Left renal pelvis (tissue), 4 donors: Measurements from ENCODE around the gene ASTL. TPM values are rescaled to one million over a fixed set of nuclear protein-coding genes. Genes with fewer than 3 reads are reported as not detected.

Experiments used
- DNase-seq, 4 donors: peaks; one replicate each; pipeline ENCODE4 v3.0.0-alpha.2; 2013; ENCODE audit warnings: low read depth in 4 of 4, low spot score in 3 of 4
- polyA plus RNA-seq, 4 donors: library from polyadenylated mRNA; unstranded; fragments of 120-200 nt; gene quantifications; one replicate each; pipeline ENCODE4 v1.2.1, GENCODE V29; 2013; ENCODE audit not compliant: insufficient read length in 4 of 4

ASTL gene
- polyA plus RNA-seq, result under 1 TPM in 3 of 4 donors, not detected in 1; 0.10 to 0.15 (median 0.14) TPM

GRCh38 chr2:96138179-96139145 lies at the start of gene ASTL:
TSS of gene ASTL (minus strand) at chr2:96138502. CDS start at chr2:96138436, 66 bp downstream.
- no peak for DNase-seq

- no peak for DNase-seq
Observed at GRCh38 chr2:96186562-96186961, 48.3 kb upstream of the ASTL start.

GRCh38 chr2:96185516-96185915 lies 47.2 kb upstream of the ASTL start:
- DNase-seq, result no peak

GRCh38 chr2:96184989-96185388 lies 46.7 kb upstream of the ASTL start:
- DNase-seq, result no peak

DNA sequence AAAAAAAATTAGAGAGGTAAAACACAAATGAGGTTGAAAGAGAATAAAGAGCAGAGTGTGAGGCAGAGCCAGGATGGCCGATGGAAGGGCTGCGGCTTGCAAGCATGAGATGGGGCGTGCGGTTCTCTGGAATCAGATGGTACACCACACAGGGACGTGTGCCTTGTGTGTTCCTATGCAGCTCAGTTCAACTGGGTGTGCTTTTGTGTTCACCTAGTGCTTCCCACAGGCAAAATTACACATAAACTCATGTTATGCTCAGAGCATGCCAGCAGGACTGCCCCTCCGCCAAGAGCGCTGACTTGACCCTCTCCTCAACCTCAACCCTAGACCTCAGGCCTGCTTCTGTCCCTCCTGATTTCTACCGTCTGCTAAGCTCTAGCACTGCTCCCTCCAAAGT lies 45.9 kb upstream of the ASTL start:
- no peak for DNase-seq

DNA sequence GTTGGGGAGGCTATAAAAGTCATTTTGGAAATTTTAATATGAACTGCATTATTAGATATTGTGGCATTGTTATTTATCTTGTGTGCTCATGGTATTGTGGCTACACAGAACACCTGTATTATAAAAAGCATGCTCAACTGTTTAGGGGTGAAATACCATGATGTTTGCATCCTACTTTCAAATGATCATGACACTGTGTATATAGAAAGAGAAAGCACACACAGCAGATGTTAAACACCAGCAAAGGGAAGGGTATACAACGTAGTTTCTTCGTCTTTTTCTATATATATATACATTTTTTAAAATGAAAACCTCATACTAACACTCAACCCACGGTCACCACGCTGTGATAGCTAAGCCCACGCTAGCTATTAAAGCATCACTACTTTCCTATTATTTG lies 43.2 kb upstream of the ASTL start:
- DNase-seq, result no peak

DNA sequence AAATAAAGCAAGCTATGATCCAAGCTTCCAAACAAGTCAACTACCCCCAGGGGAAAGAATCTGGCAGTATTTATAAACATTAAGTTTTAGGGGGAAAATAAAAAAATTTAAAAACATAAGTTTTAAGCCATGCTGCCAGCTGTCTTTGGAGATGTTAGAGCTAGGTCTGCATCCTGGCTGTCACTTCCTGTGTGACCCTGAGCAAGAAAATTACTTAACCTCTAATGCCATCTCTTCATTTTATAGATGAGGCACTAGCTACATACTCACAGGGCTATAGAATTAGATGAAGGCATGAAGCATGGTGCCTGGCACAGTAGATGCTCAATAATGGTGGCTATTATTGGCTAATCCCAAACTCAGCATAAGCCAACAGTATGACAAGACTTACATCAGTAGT lies 42.2 kb upstream of the ASTL start:
- no peak for DNase-seq

DNA sequence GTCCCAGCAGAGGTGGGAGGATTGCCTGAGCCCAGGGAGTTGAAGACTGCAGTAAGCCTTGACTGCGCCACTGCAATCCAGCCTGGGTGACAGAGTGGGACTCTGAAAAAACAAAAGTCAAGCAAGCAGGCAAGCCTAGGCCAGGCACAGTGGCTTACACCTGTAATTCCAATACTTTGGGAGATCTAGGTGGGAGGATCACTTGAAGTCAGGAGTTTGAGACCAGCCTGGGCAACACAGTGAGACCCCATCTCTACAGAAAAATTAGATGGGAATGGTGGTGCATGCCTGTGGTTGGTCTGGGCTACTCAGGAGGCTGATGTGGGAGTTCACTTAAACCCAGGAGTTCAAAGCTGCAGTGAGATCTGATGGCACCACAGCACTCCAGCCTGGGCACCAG lies 41.7 kb upstream of the ASTL start:
- DNase-seq, result no peak

GRCh38 chr2:96176661-96177060 lies 38.4 kb upstream of the ASTL start:
- DNase-seq, result no peak

GRCh38 chr2:96175951-96176350 lies 37.6 kb upstream of the ASTL start:
- no peak for DNase-seq

GRCh38 chr2:96174251-96175144 lies 36.2 kb upstream of the ASTL start:
- DNase-seq, result peak; percentile 14 to 41 (median 28)

- DNase-seq, result no peak
Observed at GRCh38 chr2:96171831-96172230, 33.5 kb upstream of the ASTL start.

- no peak for DNase-seq
Observed at GRCh38 chr2:96170626-96171025, 32.3 kb upstream of the ASTL start.

DNA sequence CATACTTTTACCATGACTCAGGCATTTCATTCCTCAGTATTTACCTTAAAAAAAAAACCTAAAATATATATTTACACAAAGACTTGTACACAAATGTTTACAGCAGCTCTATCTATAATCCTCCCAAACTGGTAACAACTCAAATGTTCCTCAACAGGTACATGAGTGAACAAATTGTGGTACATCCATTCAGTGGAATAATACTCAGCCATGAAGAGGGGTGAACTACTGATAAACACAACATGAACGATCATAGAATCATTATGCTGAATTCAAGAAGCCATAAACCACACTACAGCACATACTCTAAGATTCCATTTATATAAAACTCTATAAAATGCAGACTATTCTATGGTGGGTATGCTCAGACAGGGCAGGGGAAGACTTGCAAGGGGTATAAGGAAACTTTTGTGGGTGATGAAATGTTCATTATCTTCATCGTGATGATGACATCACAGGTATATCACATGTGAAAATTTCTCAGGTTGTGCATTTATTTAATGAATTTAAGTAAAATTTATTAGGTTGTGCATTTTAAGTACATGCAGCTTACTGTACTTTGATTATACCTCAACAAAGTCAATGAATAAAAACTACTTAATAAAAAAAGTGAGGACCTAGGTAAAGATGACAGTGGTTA lies 31.7 kb upstream of the ASTL start:
- DNase-seq, result no peak

DNA sequence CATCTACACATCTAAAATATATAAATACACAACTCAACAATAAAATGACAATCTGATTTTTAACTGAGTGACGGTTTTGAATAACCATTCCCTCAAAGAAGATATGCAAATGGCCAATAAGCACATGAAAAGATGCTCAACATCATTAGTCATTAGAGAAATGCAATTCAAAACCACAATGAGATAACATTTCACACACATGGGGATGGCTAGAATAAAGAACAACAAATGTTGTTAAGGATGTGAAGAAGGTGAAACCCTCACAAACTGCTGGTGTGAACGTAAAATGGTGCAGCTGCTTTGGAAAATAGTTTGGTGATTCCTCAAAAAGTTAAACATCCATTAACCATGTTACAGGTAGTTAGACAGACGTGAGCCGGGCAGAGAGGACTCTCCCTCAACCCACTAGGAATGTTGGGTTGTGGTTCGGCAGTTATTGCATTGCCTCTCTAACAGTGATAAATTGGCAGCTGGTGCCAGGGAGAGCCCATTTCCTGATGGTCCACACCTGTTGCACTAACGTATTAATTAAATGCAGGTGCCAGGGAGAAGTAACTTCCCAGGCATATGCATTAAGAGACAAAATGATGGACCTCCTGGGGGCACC lies 29.2 kb upstream of the ASTL start:
- no peak for DNase-seq

GRCh38 chr2:96164459-96165184 lies 26.3 kb upstream of the ASTL start:
- no peak for DNase-seq

- DNase-seq, result no peak
Observed at GRCh38 chr2:96163768-96164429, 25.6 kb upstream of the ASTL start.

GRCh38 chr2:96163415-96163767 lies 25.1 kb upstream of the ASTL start:
- DNase-seq, result no peak

DNA sequence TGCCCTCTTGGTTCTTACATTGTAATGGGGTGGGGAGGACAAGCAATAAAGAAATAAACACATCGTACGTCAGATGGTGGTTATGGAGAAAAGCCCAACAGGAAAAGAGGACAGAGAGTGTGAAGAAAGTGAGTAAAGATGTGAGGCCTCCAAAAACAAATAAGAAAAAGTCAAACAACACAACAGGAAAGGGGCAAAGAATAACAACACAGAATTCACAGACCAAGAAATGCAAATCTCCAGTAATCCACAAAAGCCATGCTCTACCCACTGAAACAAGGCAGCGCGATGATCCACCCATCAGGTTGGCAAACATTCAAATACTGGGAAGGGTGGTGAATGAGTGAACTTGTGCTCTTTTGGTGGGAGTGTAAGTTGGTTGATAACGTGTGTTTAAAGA lies 23.6 kb upstream of the ASTL start:
- DNase-seq, result no peak
